Breast epithelium (tissue), 4 donors: ENCODE data around the gene MYRF. TPM values are rescaled to one million over a fixed set of nuclear protein-coding genes. Genes with fewer than 3 reads are reported as not detected.

Experiments used
- DNase-seq, 2 donors: peaks; one replicate each; pipeline ENCODE4 v3.0.0-alpha.2; 2019; ENCODE audit warnings: low spot score in 2 of 2
- H3K27ac ChIP-seq, 2 donors: fragments of 200-600 bp; sonication (generic) in 1 of 2; one replicate each; pipeline ENCODE4 v1.5.1; 2016 to 2019; ENCODE audit warnings: mild to moderate bottlenecking in 1 of 2
- H3K27me3 ChIP-seq, 2 donors: fragments of 200-600 bp; sonication (generic) in 1 of 2; one replicate each; pipeline versions ENCODE4 v1.5.1 to v1.6.0; 2017 to 2019; ENCODE audit warnings: control low read depth in 1 of 2, mild to moderate bottlenecking in 1 of 2
- H3K36me3 ChIP-seq: fragments of 200-600 bp; one replicate; pipeline ENCODE4 v1.5.1; 2019
- H3K4me1 ChIP-seq, 2 donors: fragments of 200-600 bp; sonication (generic); one replicate each; pipeline ENCODE4 v1.5.1; 2016 to 2019; ENCODE audit warnings: control low read depth in 1 of 2
- H3K4me3 ChIP-seq, 3 donors: fragments of 200-600 bp; sonication (generic); 1 replicate in 2 of 3; 2 replicates in 1 of 3; pipeline ENCODE4 v1.5.1; 2016 to 2019; ENCODE audit warnings: mild to moderate bottlenecking in 3 of 3, moderate library complexity in 2 of 3
- H3K9me3 ChIP-seq, 2 donors: fragments of 200-600 bp; sonication (generic) in 1 of 2; one replicate each; pipeline ENCODE4 v1.5.1; 2016 to 2019; ENCODE audit warnings: control low read depth in 1 of 2
- POLR2A ChIP-seq: fragments of 450-650 bp; IDR thresholded peaks from one replicate; pipeline ENCODE4 v1.6.1; 2016; ENCODE audit warnings: antibody characterized with exemption, mild to moderate bottlenecking, moderate library complexity
- POLR2AphosphoS5 ChIP-seq, 3 donors: sonication (generic); formaldehyde crosslinking; IDR thresholded peaks; one replicate each; pipeline ENCODE4 v1.6.1; 2017; ENCODE audit warnings: antibody characterized with exemption in 3 of 3
- intact Hi-C: fragments of 100-400 bp; cut with DNase I; formaldehyde crosslinking; loops from one replicate; pipeline ENCODE4 v1.15.1; 2023; ENCODE audit warnings: low total_unique reads
- total RNA-seq, 3 donors: library from RNA; depleted of rRNA; stranded (reverse); fragments of >200 nt; gene quantifications; one replicate each; pipeline ENCODE4 v1.1.0, GENCODE V29; 2016
- TF ChIP-seq, protein P1 (sequence below), 3 donors: fragments of 450-650 bp; IDR thresholded peaks; one replicate each; pipeline ENCODE4 v1.5.1; 2016 to 2017; ENCODE audit warnings: antibody characterized with exemption in 3 of 3, mild to moderate bottlenecking in 3 of 3, moderate library complexity in 3 of 3

Gene MYRF
- total RNA-seq, 3 donors from 2014 or later, result 0.32 to 6.9 (median 0.66) TPM

DNA sequence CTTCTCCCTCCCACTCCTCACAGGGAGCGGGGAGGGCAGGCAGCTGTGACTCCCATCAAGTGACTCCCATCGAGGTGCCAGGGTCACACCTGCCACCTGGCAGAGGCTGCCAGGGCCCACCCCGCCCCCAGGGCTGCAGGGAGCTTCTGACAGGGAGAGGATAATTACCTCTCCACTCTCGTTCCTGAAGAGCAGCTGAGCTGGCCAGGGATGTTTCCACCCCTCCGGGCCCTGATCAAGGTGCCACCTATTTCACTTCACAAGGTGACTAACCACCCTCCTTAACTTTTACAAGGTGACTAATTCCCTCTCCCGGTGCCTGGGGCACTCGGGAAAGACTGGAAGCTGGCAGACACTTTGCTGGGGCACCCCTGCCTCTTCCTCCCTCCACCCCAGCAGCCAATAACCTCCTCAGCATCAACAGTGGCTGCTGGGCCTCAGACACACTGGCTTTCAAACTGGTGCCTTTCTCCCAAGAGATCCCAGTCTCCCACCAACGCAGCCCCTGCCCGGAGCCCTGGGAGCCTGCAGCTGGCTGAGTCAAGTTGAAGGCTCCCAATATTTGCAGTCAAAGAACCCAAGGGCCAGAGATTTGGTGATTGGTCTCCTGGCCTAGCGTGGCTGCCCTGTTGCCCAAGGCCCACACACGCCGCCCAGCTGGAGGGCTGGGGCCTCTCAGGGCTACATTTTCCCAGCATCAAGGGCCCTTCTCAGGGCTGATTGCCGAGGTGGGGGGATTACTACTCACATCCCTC is 22.0 kb upstream of the MYRF start:
- H3K9me3 ChIP-seq, result no peaks in the 10 kb centered on the region
- H3K4me1 ChIP-seq, result peaks cover 0 to 11% of the 10 kb centered on the region in 2 donors
- H3K27ac ChIP-seq, result peak overlapping the region in 1 of 2 donors; percentile 10
- no peak overlapping the region for H3K4me3 ChIP-seq
- intact Hi-C loops, result loop anchor here (10.0 kb wide), 1 partner anchor 56 kb away; no protein-coding TSS in a partner anchor
- DNase-seq, result peak in 1 of 2 donors; percentile 35
- H3K36me3 ChIP-seq, result peaks cover 3% of the 10 kb centered on the region
- TF ChIP-seq, protein P1, sequence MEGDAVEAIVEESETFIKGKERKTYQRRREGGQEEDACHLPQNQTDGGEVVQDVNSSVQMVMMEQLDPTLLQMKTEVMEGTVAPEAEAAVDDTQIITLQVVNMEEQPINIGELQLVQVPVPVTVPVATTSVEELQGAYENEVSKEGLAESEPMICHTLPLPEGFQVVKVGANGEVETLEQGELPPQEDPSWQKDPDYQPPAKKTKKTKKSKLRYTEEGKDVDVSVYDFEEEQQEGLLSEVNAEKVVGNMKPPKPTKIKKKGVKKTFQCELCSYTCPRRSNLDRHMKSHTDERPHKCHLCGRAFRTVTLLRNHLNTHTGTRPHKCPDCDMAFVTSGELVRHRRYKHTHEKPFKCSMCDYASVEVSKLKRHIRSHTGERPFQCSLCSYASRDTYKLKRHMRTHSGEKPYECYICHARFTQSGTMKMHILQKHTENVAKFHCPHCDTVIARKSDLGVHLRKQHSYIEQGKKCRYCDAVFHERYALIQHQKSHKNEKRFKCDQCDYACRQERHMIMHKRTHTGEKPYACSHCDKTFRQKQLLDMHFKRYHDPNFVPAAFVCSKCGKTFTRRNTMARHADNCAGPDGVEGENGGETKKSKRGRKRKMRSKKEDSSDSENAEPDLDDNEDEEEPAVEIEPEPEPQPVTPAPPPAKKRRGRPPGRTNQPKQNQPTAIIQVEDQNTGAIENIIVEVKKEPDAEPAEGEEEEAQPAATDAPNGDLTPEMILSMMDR (IDR thresholded peaks at IDR 0.05), result no peak
- TF ChIP-seq POLR2AphosphoS5 (IDR thresholded peaks at IDR 0.05) (no peak), POLR2A (no peak)
- no peaks in the 10 kb centered on the region for H3K27me3 ChIP-seq

DNA sequence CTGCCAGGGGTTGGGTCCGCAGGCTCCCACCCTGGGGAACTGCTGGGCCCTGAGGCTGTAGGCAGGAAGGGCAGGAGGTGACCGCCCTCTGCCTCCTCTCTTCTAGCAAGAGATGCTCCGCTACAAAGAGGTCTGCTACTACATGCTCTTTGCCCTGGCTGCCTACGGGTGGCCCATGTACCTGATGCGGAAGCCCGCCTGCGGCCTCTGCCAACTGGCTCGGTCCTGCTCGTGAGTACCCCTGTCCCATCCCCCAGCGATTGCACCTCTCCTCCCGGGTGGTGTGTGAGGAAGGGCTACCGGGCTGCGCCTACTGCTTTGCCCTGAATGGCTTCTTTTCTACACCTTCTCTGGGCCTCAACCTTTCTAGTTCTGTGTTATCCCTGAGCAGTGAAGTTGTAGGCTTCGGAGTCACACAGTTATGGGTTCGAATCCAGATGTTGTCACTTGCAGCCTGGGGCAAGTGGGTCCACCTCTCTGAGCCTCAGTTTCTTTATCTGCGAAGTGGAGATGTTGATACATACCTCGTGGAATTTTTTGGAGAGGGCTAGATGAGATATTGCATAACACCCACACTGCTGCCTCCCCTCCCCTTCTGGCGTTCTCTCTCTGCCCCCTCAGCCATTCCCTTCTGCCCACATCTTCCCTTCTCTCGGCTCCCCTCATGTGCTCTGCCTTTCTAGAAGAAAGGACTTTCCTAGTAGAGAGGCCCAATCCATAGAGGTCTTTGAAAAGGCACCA is 21.1 kb upstream of the MYRF start:
- Histone ChIP-seq H3K27me3 (no peaks in the 10 kb centered on the region), H3K27ac (peak overlapping the region in 1 of 2 donors; percentile 53), H3K4me1 (peaks cover 0 to 11% of the 10 kb centered on the region in 2 donors), H3K9me3 (no peaks in the 10 kb centered on the region), H3K36me3 (peaks cover 10% of the 10 kb centered on the region), H3K4me3 (no peak overlapping the region)
- TF ChIP-seq, protein P1 (IDR thresholded peaks at IDR 0.05), result no peak
- TF ChIP-seq POLR2A (no peak), POLR2AphosphoS5 (IDR thresholded peaks at IDR 0.05) (no peak)
- no peak for DNase-seq
- intact Hi-C loops, result loop anchor here (10.0 kb wide), 1 partner anchor 57 kb away; no protein-coding TSS in a partner anchor

DNA sequence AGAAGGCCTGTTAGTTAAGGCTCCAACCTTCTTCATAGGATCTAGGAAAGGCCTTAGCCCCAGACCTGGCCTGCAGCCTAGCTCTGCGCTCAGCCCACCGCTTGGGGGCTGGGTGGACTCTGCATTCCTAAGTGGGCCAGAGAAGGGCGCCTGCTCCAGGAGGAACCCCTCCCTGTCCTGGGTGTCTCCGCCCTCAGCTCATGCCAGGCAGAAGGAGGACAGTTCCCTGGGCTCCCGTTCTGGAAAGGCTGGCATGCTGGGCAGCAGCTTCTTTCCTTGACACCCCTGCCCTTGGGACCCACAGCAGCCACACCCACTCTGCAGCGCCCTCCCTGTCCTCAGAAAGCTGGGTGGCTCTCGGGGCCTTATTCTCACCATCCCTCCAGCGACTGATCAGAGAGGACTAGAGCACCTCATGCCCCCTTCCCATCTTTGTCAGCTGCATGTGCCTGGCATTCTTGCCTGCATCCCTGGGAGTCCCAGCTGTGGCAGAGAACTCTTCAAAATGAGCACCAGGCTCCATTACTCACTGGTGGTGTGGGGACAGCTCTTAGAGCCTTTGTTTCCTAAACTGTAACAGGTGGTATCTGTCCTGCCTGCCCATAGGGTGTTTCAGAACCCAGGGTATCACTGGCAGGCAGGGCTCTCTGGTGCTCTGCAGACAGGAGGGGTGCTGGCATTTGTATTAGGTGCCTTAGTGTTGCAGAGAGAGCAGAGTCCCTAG is 20.3 kb upstream of the MYRF start:
- Histone ChIP-seq H3K27ac (peak overlapping the region in 1 of 2 donors; percentile 53), H3K36me3 (peaks cover 10% of the 10 kb centered on the region)
- intact Hi-C loops, result loop anchor here (10.0 kb wide), 1 partner anchor 57 kb away; no protein-coding TSS in a partner anchor

DNA sequence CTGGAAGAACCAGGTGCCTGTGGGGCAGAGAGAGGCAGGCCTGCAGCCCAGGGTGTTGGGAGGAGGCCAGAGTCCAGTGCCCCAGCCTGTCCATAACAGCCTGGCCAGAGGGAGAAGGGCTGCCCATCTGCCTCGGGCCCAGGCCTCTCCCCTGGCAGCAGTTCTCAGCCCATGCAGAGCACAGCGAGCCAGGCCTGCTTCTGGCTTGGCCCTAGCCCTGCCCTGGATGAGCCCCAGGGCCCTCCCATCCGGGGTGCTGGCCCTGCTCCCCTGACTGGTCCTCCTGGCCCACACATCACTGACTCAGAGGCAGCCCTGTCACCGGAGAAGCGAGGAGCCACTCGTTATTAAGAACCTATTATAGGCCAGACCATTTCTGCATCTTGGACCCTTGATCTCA is 19.7 kb upstream of the MYRF start:
- DNase-seq, result no peak
- TF ChIP-seq POLR2AphosphoS5 (IDR thresholded peaks at IDR 0.05) (no peak), POLR2A (no peak)
- TF ChIP-seq, protein P1 (IDR thresholded peaks at IDR 0.05), result no peak
- Histone ChIP-seq H3K4me3 (no peak overlapping the region), H3K4me1 (peaks cover 0 to 11% of the 10 kb centered on the region in 2 donors), H3K9me3 (no peaks in the 10 kb centered on the region), H3K27me3 (no peaks in the 10 kb centered on the region), H3K36me3 (peaks cover 10% of the 10 kb centered on the region), H3K27ac (peak overlapping the region; percentile 53 to 62)
- intact Hi-C loops, result loop anchor here (10.0 kb wide), 1 partner anchor 58 kb away; no protein-coding TSS in a partner anchor

More for the DNA sequence above, 20.3 kb upstream of the MYRF start:
- no peaks in the 10 kb centered on the region for H3K27me3 ChIP-seq
- no peaks in the 10 kb centered on the region for H3K9me3 ChIP-seq
- no peak overlapping the region for H3K4me3 ChIP-seq
- peaks cover 0 to 11% of the 10 kb centered on the region in 2 donors for H3K4me1 ChIP-seq
- no peak for DNase-seq
- TF ChIP-seq POLR2AphosphoS5 (IDR thresholded peaks at IDR 0.05), result no peak
- TF ChIP-seq POLR2A, result no peak
- TF ChIP-seq, protein P1 (IDR thresholded peaks at IDR 0.05), result no peak
